ENCODE measurements around the gene GNB3. TPM values are rescaled to one million over a fixed set of nuclear protein-coding genes. Genes with fewer than 3 reads are reported as not detected.

Gene GNB3
- total and polyA plus RNA-seq, 2 donors (not counting 3 experiments of a cell fraction or from before 2014, with no cell fraction given): 9.4 to 12.0 TPM

GRCh38 chr12:6855322-6855721, 14.6 kb downstream of the GNB3 start:
- peaks cover 16 to 38% of the 10 kb centered on the region in 2 experiments for H3K36me3 ChIP-seq (ENCODE audit: control insufficient read depth in 2 of 2, extremely low read depth in 1 of 2, insufficient read depth in 2 of 2, low read length in 2 of 2)
- intact Hi-C loops (cut with micrococcal nuclease) (no loop called here), dilution Hi-C loops (cut with MboI; ENCODE audit: extremely low pct_ligation_motif_present, low sequenced_read_pairs) (no loop called here)
- POLR2A ChIA-PET: no interaction called here
- CTCF ChIA-PET: interaction anchor here (1.1 to 2.1 kb wide), 3 partner anchors 9 to 102 kb away, joined by 3 to 6 read pairs (median 3); partner anchors contain the start of gene MLF2
- H3K9me3 ChIP-seq (replicated peaks; ENCODE audit: control insufficient read depth, insufficient read depth, low read length): no peaks in the 10 kb centered on the region
- H3K4me1 ChIP-seq (ENCODE audit: control insufficient read depth, extremely low read depth, insufficient read depth, low read length): peaks cover 19% of the 10 kb centered on the region
- no peak overlapping the region for H2AFZ ChIP-seq (ENCODE audit: low read depth, low read length)
- BruUV-seq (replicated peaks): no TSS peak
- no peaks in the 10 kb centered on the region for H3K27me3 ChIP-seq (ENCODE audit: control insufficient read depth in 2 of 2, insufficient read depth in 2 of 2, low read length in 2 of 2)
- no peaks in the 10 kb centered on the region for H3K9me1 ChIP-seq (replicated peaks; ENCODE audit: control insufficient read depth, extremely low read depth, insufficient read depth, low read length)
- H3K79me2 ChIP-seq (ENCODE audit: control insufficient read depth, insufficient read depth, low read length): peaks cover 28% of the 10 kb centered on the region
- no peak overlapping the region for H3K4me3 ChIP-seq (replicated peaks in 1 of 3; ENCODE audit: insufficient read depth in 1 of 3, low read depth in 1 of 3, low read length in 3 of 3)
- no peak overlapping the region for H3K4me2 ChIP-seq (ENCODE audit: insufficient read depth, low read length)
- no peak for DNase-seq (ENCODE audit: low read depth, low spot score)
- H3K9ac ChIP-seq (replicated peaks; ENCODE audit: extremely low read depth, insufficient read depth, low read length): no peak overlapping the region
- TF ChIP-seq JUN (IDR thresholded peaks at IDR 0.05; ENCODE audit: borderline replicate concordance, insufficient read depth, insufficient read length, low read depth): no peak
- TF ChIP-seq MAX (IDR thresholded peaks at IDR 0.05; ENCODE audit: insufficient read depth, insufficient read length): no peak
- TF ChIP-seq GATA2 (IDR thresholded peaks at IDR 0.05; ENCODE audit: insufficient read depth, insufficient read length, low read depth, low read length): no peak
- no peak for TF ChIP-seq EZH2 (IDR thresholded peaks at IDR 0.05; ENCODE audit: borderline replicate concordance, low read depth, low read length, severe bottlenecking)
- TF ChIP-seq POLR2A (IDR thresholded peaks at IDR 0.05; ENCODE audit: low read depth, low read length): no peak
- TF ChIP-seq CTCF (IDR thresholded peaks at IDR 0.05; ENCODE audit: extremely low read depth in 1 of 2, insufficient read depth in 1 of 2, low read depth in 1 of 2, low read length in 2 of 2): no peak
- no peak for TF ChIP-seq POLR2AphosphoS5 (IDR thresholded peaks at IDR 0.05; ENCODE audit: insufficient read depth, low read depth, low read length)
- no peak for TF ChIP-seq MYC (IDR thresholded peaks at IDR 0.05; ENCODE audit: low read depth, low read length)
- TF ChIP-seq FOS (IDR thresholded peaks at IDR 0.05; ENCODE audit: borderline replicate concordance, insufficient read depth, low read length): no peak
- no peak overlapping the region for H3K27ac ChIP-seq (ENCODE audit: insufficient read depth, low read depth, low read length)
- FAIRE-seq: no peak
- H4K20me1 ChIP-seq (replicated peaks; ENCODE audit: control insufficient read depth, extremely low read depth, insufficient read depth, low read length): no peaks in the 10 kb centered on the region

All from endothelial cell of umbilical vein (primary cell).